GM12878 (cell line): ENCODE results near the gene PAK5. TPM values are rescaled to one million over a fixed set of nuclear protein-coding genes. Genes with fewer than 3 reads are reported as not detected.

Experiments
- ATAC-seq: fragments of 200-7000 bp; cut with Tn5 transposase; 3 replicates; pipeline ENCODE4 v1.9.1; 2020; ENCODE audit warnings: mild to moderate bottlenecking, moderate library complexity
- BruUV-seq: library from RNA; stranded (reverse); fragments of 400-500 nt; replicated peaks from 2 replicates; lab custom pipeline; 2021; lab: Mats Ljungman, UMichigan
- CTCF ChIA-PET: fragments of 300-600 bp; sonication (Branson Sonifier 250); formaldehyde crosslinking; extraction: SDS; loops from one replicate; lab custom pipeline; 2021; ENCODE audit warnings: inconsistent platforms; lab: Yijun Ruan, JAX
- POLR2A ChIA-PET: fragments of 350-600 bp; formaldehyde crosslinking; extraction: SDS; loops from one replicate; lab custom pipeline; 2021; ENCODE audit warnings: inconsistent platforms; lab: Charles Lee
- RAD21 ChIA-PET: fragments of 300-600 bp; sonication (Branson Sonifier 250); formaldehyde crosslinking; loops from one replicate; lab custom pipeline; 2023; ENCODE audit warnings: antibody characterized with exemption; ENCODE audit not compliant: unreplicated experiment; lab: Charles Lee
- SMC1A ChIA-PET: fragments of 300-600 bp; sonication (Branson Sonifier 250); formaldehyde crosslinking; loops from one replicate; lab custom pipeline; 2023; ENCODE audit not compliant: unreplicated experiment, uncharacterized antibody; lab: Charles Lee
- DNase-seq: peaks from one replicate; pipeline ENCODE4 v3.0.0-alpha.2; 2011; ENCODE audit warnings: low read depth, low spot score
- FAIRE-seq: peaks from 3 replicates; lab custom pipeline; 2011; peaks lifted over from hg19 to GRCh38; lab: Jason Lieb, UNC
- H2AFZ ChIP-seq: 2 replicates; pipeline ENCODE4 v1.6.0; 2011; ENCODE audit warnings: low read depth, low read length, control low read depth; ENCODE audit not compliant: control insufficient read depth
- H3K27ac ChIP-seq: 2 replicates; pipeline ENCODE4 v1.5.1; 2011; ENCODE audit warnings: control low read depth; ENCODE audit not compliant: control insufficient read depth, insufficient read depth
- H3K27me3 ChIP-seq, 2 experiments: replicated peaks in 1 of 2; 2 replicates each; pipeline versions ENCODE4 v1.6.0 to v1.6.1; 2011; ENCODE audit warnings: low read length in 1 of 2; ENCODE audit not compliant: control insufficient read depth in 2 of 2, insufficient read depth in 2 of 2
- H3K36me3 ChIP-seq, 2 experiments: 2 replicates each; pipeline ENCODE4 v1.5.1; 2011; ENCODE audit warnings: low read length in 1 of 2; ENCODE audit not compliant: control insufficient read depth in 2 of 2, insufficient read depth in 2 of 2
- H3K4me1 ChIP-seq: 2 replicates; pipeline ENCODE4 v1.6.1; 2011; ENCODE audit warnings: mild to moderate bottlenecking, low read length, moderate library complexity, mixed read lengths; ENCODE audit not compliant: control insufficient read depth, insufficient read depth
- H3K4me2 ChIP-seq: 2 replicates; pipeline ENCODE4 v1.6.0; 2011; ENCODE audit warnings: control low read depth; ENCODE audit not compliant: control insufficient read depth, insufficient read depth
- H3K4me3 ChIP-seq: fragments of 200-600 bp; sonication (generic); 2 replicates; pipeline ENCODE4 v1.5.1; 2016
- H3K79me2 ChIP-seq: 2 replicates; pipeline ENCODE4 v1.6.0; 2011; ENCODE audit warnings: low read length; ENCODE audit not compliant: control insufficient read depth, insufficient read depth
- H3K9ac ChIP-seq: 2 replicates; pipeline ENCODE4 v1.8.0; 2011; ENCODE audit warnings: low read length, control low read depth, mixed read lengths; ENCODE audit not compliant: control insufficient read depth, insufficient read depth
- H3K9me3 ChIP-seq: replicated peaks from 3 replicates; pipeline ENCODE4 v1.5.1; 2011; ENCODE audit warnings: mild to moderate bottlenecking, low read length; ENCODE audit not compliant: control insufficient read depth, insufficient read depth
- H4K20me1 ChIP-seq: 2 replicates; pipeline ENCODE4 v1.6.0; 2011; ENCODE audit not compliant: control insufficient read depth, insufficient read depth
- EED ChIP-seq: sonication (generic); IDR thresholded peaks from 2 replicates; pipeline ENCODE4 v1.6.1; 2016; ENCODE audit warnings: antibody characterized with exemption, low read depth
- FOXM1 ChIP-seq: IDR thresholded peaks from 2 replicates; pipeline ENCODE4 v1.6.1; 2012; ENCODE audit warnings: low read depth, mild to moderate bottlenecking, inconsistent platforms, low read length, moderate library complexity
- GATAD2B ChIP-seq: fragments of 450-650 bp; conservative IDR thresholded peaks from 2 replicates; pipeline ENCODE4 v1.6.1; 2017; ENCODE audit warnings: low read depth, mild to moderate bottlenecking, moderate library complexity
- KLF5 ChIP-seq: fragments of 450-650 bp; IDR thresholded peaks from 2 replicates; pipeline ENCODE4 v1.6.1; 2014; ENCODE audit warnings: mild to moderate bottlenecking; ENCODE audit not compliant: partially characterized antibody
- MEF2A ChIP-seq: IDR thresholded peaks from 2 replicates; pipeline ENCODE4 v1.6.1; 2011; ENCODE audit warnings: low read depth, mild to moderate bottlenecking, low read length, moderate library complexity; ENCODE audit not compliant: insufficient read depth
- MTA2 ChIP-seq: fragments of 450-650 bp; IDR thresholded peaks from 2 replicates; pipeline ENCODE4 v1.6.1; 2016; ENCODE audit warnings: low read depth, mild to moderate bottlenecking, moderate library complexity
- MYC ChIP-seq: IDR thresholded peaks from 2 replicates; pipeline ENCODE4 v1.6.1; 2011; ENCODE audit warnings: mild to moderate bottlenecking, low read length, moderate library complexity, inconsistent platforms; ENCODE audit not compliant: insufficient read depth, insufficient replicate concordance, insufficient read length, severe bottlenecking
- NBN ChIP-seq: fragments of 450-650 bp; IDR thresholded peaks from 2 replicates; pipeline ENCODE4 v1.6.1; 2016
- RELA ChIP-seq: fragments of 450-650 bp; IDR thresholded peaks from 2 replicates; pipeline ENCODE4 v1.8.0; 2014; ENCODE audit warnings: borderline replicate concordance; ENCODE audit not compliant: partially characterized antibody
- SMAD1 ChIP-seq: fragments of 450-650 bp; IDR thresholded peaks from 2 replicates; pipeline ENCODE4 v1.6.1; 2018; ENCODE audit warnings: mild to moderate bottlenecking, low read depth; ENCODE audit not compliant: partially characterized antibody
- SUPT20H ChIP-seq: IDR thresholded peaks from 2 replicates; pipeline ENCODE4 v1.6.1; 2011; ENCODE audit warnings: low read depth, mild to moderate bottlenecking, low read length, moderate library complexity, borderline replicate concordance; ENCODE audit not compliant: control insufficient read depth
- WGBS: methylation state at CpG from one replicate; pipeline ENCODE4 v1.1.6; 2016; ENCODE audit warnings: low lambda C conversion rate; ENCODE audit not compliant: insufficient replicate concordance, insufficient coverage; ENCODE audit errors: missing lambda C conversion rate; 5-methylcytosine and 5-hydroxymethylcytosine counted together
- in situ Hi-C: fragments of 300-500 bp; cut with MboI; formaldehyde crosslinking; loops from 9 replicates; pipeline ENCODE4 v1.14.3; 2018; ENCODE audit warnings: mixed read lengths
- intact Hi-C: fragments of 100-400 bp; cut with micrococcal nuclease; formaldehyde crosslinking; loops from one replicate; pipeline ENCODE4 v1.14.2; 2022; ENCODE audit not compliant: unreplicated experiment
- polyA plus RNA-seq, 11 experiments: library from polyadenylated mRNA; depleted of rRNA in 4 of 11; unstranded in 6 of 11; stranded (reverse) in 5 of 11; fragments of >200 nt; fragmentation: Nextera tagmentation in 4 of 11; fragmentation: Illumina TruSeq in 1 of 11; extraction: Ambion mirVana in 4 of 11; extraction: Trizol in 1 of 11; gene quantifications; 1 replicate in 1 of 11; 2 replicates in 10 of 11; pipeline versions ENCODE4 v1.2.1 to v1.2.3, GENCODE V29; 2011 to 2016; ENCODE audit warnings: inconsistent platforms in 2 of 11, missing spikeins in 2 of 11, low read depth in 1 of 11
- total RNA-seq, 4 experiments: library from RNA; depleted of rRNA in 3 of 4; stranded (reverse); fragments of >200 nt in 3 of 4; fragmentation: Illumina TruSeq in 1 of 4; extraction: Trizol in 1 of 4; gene quantifications; 2 replicates each; pipeline versions ENCODE4 v1.2.1 to v1.2.3, GENCODE V29; 2013 to 2021
- TF ChIP-seq, protein P1 (sequence below): IDR thresholded peaks from 2 replicates; pipeline ENCODE4 v1.6.1; 2011; ENCODE audit warnings: mild to moderate bottlenecking, low read depth, low read length, moderate library complexity; ENCODE audit not compliant: insufficient replicate concordance
- TF ChIP-seq, protein P2 (sequence below): IDR thresholded peaks from 2 replicates; pipeline ENCODE4 v1.6.1; 2012; ENCODE audit warnings: low read depth, low read length, improper control_type of control experiment

Gene PAK5
- total and polyA plus RNA-seq, 10 of the 15 experiments (the other 5 are each of a cell fraction or from before 2014, with no cell fraction given), result not detected

DNA sequence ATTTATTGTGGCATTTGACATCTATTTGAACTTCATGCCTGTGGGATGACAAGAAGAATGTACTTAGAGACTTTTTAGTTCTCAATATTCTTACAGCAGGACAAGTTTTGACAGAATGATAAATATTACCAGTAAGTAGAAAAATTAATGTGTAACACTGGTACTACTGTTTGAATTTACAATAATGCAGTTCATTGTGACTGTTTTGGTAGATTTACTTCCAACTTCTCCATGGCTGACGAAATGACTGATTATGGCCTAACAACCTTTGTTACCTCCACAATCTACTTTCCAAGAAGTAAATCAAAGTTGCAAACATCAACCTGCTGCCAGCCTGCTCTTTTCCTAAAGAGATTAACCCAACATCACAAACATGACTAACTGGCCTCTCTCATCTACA, 38.5 kb downstream of the PAK5 start (continued):
- TF ChIP-seq SUPT20H, result no peak
- no peak for TF ChIP-seq NBN

DNA sequence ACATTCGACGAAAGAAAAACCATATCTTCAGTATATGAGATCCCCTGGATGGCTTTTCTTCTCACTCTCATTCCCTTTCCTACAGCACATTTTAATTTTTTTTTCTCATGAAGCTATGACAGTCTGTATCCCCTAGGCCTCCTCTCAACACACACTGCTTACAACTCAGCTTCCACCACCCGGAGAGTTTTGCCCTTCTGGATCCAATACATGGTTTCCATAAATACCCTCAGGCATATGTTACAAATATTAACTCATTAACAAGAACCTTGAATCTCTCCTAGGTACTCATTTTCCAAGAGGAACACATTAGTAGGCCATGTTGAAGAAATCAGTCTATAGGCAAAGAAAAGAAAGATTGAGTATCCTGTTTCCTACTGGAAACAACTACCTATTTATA, 44.0 kb downstream of the PAK5 start:
- Histone ChIP-seq H3K27me3 (no peaks in the 10 kb centered on the region), H3K79me2 (no peaks in the 10 kb centered on the region), H3K9me3 (no peaks in the 10 kb centered on the region), H3K4me3 (no peak overlapping the region), H3K4me1 (no peaks in the 10 kb centered on the region), H3K9ac (no peak overlapping the region), H3K36me3 (no peaks in the 10 kb centered on the region), H3K4me2 (no peak overlapping the region), H2AFZ (no peak overlapping the region), H3K27ac (no peak overlapping the region), H4K20me1 (no peaks in the 10 kb centered on the region)
- ChIA-PET CTCF (no interaction called here), POLR2A (no interaction called here), SMC1A (no interaction called here), RAD21 (no interaction called here)
- ATAC-seq (no peak), FAIRE-seq (no peak), DNase-seq (no peak)
- 50% methylated on average over 3 of the region's 3 CpGs for WGBS
- BruUV-seq, result no TSS peak
- intact Hi-C loops, result no loop called here
- TF ChIP-seq FOXM1 (no peak), RELA (no peak), MYC (no peak), GATAD2B (no peak), SMAD1 (no peak)
- in situ Hi-C loops, result no loop called here

DNA sequence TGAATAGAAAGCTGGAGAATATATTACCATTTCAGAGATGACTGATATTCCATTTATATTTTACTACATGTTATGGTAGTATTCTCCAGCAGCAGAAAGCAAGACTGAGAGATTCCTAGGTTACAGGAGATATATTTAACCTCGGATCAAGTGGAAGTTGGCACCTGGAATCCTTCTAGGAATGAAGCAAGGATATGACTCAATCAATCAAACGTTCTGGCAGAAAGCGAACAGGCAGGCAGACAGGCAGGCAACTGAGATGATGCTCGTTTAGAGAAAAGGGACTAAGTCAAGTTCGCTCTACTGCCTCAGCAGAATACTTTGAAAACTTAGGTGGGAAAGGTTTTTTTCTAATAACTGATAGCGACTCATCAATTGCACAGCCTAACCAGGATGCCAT, 46.2 kb downstream of the PAK5 start:
- Histone ChIP-seq H3K27me3 (no peaks in the 10 kb centered on the region), H2AFZ (no peak overlapping the region), H3K4me2 (no peak overlapping the region), H3K4me3 (no peak overlapping the region), H3K36me3 (no peaks in the 10 kb centered on the region), H3K27ac (no peak overlapping the region), H4K20me1 (no peaks in the 10 kb centered on the region), H3K4me1 (no peaks in the 10 kb centered on the region), H3K79me2 (no peaks in the 10 kb centered on the region), H3K9ac (no peak overlapping the region), H3K9me3 (no peaks in the 10 kb centered on the region)
- no TSS peak for BruUV-seq
- in situ Hi-C loops, result no loop called here
- ChIA-PET CTCF (no interaction called here), SMC1A (no interaction called here), POLR2A (no interaction called here), RAD21 (no interaction called here)
- no peak for ATAC-seq
- intact Hi-C loops, result no loop called here
- DNase-seq, result no peak
- no peak for TF ChIP-seq EED
- no peak for TF ChIP-seq KLF5
- TF ChIP-seq, protein P1, sequence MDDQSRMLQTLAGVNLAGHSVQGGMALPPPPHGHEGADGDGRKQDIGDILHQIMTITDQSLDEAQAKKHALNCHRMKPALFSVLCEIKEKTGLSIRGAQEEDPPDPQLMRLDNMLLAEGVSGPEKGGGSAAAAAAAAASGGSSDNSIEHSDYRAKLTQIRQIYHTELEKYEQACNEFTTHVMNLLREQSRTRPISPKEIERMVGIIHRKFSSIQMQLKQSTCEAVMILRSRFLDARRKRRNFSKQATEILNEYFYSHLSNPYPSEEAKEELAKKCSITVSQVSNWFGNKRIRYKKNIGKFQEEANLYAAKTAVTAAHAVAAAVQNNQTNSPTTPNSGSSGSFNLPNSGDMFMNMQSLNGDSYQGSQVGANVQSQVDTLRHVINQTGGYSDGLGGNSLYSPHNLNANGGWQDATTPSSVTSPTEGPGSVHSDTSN, result no peak
- TF ChIP-seq MEF2A, result no peak
- TF ChIP-seq MTA2, result no peak
- TF ChIP-seq, protein P2, sequence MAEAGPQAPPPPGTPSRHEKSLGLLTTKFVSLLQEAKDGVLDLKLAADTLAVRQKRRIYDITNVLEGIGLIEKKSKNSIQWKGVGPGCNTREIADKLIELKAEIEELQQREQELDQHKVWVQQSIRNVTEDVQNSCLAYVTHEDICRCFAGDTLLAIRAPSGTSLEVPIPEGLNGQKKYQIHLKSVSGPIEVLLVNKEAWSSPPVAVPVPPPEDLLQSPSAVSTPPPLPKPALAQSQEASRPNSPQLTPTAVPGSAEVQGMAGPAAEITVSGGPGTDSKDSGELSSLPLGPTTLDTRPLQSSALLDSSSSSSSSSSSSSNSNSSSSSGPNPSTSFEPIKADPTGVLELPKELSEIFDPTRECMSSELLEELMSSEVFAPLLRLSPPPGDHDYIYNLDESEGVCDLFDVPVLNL, result no peak
- 23% methylated on average over 6 of the region's 6 CpGs for WGBS
- no peak for FAIRE-seq
